Measurements from ENCODE around the gene PDCD7. TPM values are rescaled to one million over a fixed set of nuclear protein-coding genes. Genes with fewer than 3 reads are reported as not detected.

PDCD7 gene
- total RNA-seq, 4 donors from 2014 or later, result 12.1 to 20.8 (median 16.6) TPM

DNA sequence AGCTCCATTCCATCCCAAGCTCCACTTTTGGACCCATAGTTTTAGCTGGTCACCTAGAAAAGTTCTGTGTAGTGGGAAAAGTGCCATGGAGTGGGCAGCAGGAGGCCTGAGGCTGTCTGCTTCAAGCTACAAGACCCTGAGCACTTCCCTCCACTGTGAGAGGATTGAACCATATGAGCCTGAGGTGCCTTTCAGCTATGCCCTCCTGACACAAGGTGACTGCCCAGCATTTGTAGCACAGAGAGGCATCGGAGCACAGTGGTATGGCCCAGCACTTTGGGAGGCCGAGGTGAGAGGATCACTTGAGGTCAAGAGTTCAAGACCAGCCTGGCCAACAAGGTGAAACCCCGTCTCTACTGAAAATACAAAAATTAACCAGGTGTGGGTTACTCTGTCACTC lies 61.0 kb downstream of the PDCD7 start:
- DNase-seq, result no peak
- Histone ChIP-seq H3K36me3 (no peaks in the 10 kb centered on the region), H3K4me1 (peaks cover 5 to 61% (median 18%) of the 10 kb centered on the region in 3 donors), H3K27me3 (peaks cover 0 to 20% (median 0%) of the 10 kb centered on the region in 4 donors), H3K27ac (peak overlapping the region in 3 of 4 donors; percentile 81 to 97 (median 92)), H3K4me3 (no peak overlapping the region), H3K9me3 (no peaks in the 10 kb centered on the region)
- TF ChIP-seq, protein P1, sequence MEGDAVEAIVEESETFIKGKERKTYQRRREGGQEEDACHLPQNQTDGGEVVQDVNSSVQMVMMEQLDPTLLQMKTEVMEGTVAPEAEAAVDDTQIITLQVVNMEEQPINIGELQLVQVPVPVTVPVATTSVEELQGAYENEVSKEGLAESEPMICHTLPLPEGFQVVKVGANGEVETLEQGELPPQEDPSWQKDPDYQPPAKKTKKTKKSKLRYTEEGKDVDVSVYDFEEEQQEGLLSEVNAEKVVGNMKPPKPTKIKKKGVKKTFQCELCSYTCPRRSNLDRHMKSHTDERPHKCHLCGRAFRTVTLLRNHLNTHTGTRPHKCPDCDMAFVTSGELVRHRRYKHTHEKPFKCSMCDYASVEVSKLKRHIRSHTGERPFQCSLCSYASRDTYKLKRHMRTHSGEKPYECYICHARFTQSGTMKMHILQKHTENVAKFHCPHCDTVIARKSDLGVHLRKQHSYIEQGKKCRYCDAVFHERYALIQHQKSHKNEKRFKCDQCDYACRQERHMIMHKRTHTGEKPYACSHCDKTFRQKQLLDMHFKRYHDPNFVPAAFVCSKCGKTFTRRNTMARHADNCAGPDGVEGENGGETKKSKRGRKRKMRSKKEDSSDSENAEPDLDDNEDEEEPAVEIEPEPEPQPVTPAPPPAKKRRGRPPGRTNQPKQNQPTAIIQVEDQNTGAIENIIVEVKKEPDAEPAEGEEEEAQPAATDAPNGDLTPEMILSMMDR (IDR thresholded peaks at IDR 0.05), result no peak
- TF ChIP-seq POLR2A (IDR thresholded peaks at IDR 0.05), result no peak
- intact Hi-C loops (cut with DNase I), result no loop called here
- WGBS, 2 donors, result 83 to 84% methylated on average over 2 to 3 of the region's 3 CpGs

DNA sequence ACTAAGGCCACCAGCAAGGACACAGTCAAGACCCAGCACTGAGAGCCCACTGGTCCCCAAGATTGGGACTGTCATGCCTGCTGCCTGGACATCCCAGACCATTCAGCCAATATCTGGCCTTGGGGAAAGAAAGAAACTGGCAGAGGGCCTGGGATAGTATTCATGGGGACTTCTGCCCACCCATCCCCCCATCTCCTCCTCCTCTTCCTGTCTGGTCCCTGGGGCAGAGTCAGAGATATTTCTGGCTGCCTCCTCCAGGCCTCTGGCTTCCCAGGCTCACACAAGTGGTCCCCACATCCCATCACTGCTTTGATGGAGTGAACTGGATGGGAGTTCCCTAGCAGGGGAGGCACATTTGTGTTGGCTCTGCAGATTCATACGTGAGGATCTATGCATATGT lies 61.6 kb downstream of the PDCD7 start:
- H3K4me3 ChIP-seq, result no peak overlapping the region
- no peaks in the 10 kb centered on the region for H3K9me3 ChIP-seq
- no peak for DNase-seq
- H3K27ac ChIP-seq, result peak overlapping the region; percentile 12 to 97 (median 86)
- intact Hi-C loops (cut with DNase I), result no loop called here
- H3K4me1 ChIP-seq, result peaks cover 6 to 60% (median 18%) of the 10 kb centered on the region in 3 donors
- TF ChIP-seq, protein P1 (IDR thresholded peaks at IDR 0.05), result no peak
- TF ChIP-seq POLR2A (IDR thresholded peaks at IDR 0.05), result no peak
- WGBS, 2 donors, result 86 to 92% methylated on average over 1 of the region's 1 CpG
- peaks cover 0 to 20% (median 0%) of the 10 kb centered on the region in 4 donors for H3K27me3 ChIP-seq
- H3K36me3 ChIP-seq, result no peaks in the 10 kb centered on the region

DNA sequence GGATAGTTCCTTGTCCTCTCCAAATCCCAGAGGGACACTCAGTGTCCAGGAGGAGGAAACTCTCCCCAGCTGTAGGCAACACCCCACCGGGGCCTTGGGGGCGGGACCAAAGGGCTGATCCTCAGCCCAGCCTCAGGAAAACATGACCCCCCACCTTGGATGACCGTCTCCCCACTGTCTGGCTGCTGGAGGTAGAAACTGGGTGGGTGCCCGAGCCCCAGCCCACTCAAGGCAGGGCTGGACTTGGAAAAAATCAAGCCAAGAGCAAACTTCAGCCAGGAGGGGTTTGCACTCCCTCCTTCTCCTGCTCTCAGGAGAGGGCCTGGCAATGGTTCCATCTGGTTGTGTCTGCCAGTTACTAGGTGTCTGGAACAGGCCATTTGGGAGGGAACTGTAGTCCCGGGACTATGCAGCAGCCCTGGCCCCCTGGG lies 62.2 kb downstream of the PDCD7 start:
- Histone ChIP-seq H3K9me3 (no peaks in the 10 kb centered on the region), H3K27ac (peak overlapping the region; percentile 12 to 97 (median 86)), H3K4me3 (no peak overlapping the region), H3K36me3 (no peaks in the 10 kb centered on the region), H3K27me3 (peaks cover 0 to 20% (median 0%) of the 10 kb centered on the region in 4 donors), H3K4me1 (peaks cover 6 to 55% (median 18%) of the 10 kb centered on the region in 3 donors)
- no peak for TF ChIP-seq POLR2A (IDR thresholded peaks at IDR 0.05)
- TF ChIP-seq, protein P1 (IDR thresholded peaks at IDR 0.05), result no peak
- DNase-seq, result no peak
- WGBS, 2 donors, result no CpG with 5 or more reads among the region's 5 CpGs
- intact Hi-C loops (cut with DNase I), result no loop called here

DNA sequence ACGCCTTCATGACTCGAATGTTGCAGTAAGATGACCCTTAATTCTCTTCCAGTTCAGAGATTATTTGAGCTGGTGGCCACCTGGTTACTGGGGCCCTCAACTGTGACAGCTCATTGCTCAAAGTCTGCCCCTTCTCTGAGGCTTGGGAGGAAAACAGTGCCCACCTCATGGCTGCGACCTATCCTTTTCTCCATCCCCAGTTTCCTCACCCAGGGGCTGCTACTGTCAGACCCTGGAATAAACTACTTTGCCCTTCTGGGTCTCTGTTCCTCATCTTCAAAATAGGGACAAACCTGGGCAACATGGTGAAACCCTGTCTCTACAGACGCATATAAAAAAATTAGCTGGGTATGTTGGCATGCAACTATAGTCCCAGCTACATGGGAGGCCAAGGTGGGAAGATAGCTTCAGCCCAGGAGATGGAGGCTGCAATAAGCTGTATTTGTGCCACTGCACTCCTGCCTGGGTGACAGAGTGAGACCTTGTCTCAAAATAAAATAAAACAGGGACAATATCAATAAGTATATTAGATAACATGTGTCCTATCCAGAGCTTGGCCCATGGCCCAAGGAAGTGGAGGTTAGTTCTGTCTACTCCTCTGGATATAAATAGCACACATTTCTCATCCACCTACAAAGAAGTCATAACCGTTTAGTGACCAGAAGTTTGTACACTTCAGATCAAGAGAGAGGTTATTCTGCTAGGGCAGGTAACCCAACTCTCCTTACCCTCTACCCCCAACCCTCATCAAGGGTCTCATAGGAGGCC lies 63.6 kb downstream of the PDCD7 start:
- H3K4me1 ChIP-seq, result peaks cover 6 to 67% (median 18%) of the 10 kb centered on the region in 3 donors
- H3K27ac ChIP-seq, result peak overlapping the region; percentile 42 to 97 (median 86)
- DNase-seq, result no peak

DNA sequence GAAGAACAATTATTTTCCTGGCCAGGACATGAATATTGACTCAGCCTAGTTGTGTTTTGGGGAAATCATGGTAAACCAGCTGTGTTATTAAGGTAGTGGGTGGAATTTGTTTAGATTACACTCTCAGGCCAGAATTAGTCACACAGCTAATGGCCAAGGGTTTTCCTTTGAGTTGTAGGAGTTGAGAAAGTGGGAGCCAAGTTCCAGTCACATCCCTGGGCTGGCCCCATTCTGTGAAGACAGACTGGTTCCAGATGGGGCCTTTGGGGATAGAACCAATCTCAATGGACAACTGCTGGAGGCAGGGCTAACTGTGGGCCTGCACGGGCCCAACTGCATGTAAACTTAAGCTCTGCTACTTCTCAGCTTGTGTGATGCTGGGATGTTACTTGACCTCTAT lies 64.4 kb downstream of the PDCD7 start:
- peaks cover 6 to 75% (median 18%) of the 10 kb centered on the region in 3 donors for H3K4me1 ChIP-seq

More for the DNA sequence above, 63.6 kb downstream of the PDCD7 start:
- Histone ChIP-seq H3K4me3 (no peak overlapping the region), H3K36me3 (no peaks in the 10 kb centered on the region), H3K27me3 (peaks cover 0 to 34% (median 0%) of the 10 kb centered on the region in 4 donors), H3K9me3 (no peaks in the 10 kb centered on the region)
- 66 to 71% methylated on average over 3 to 5 of the region's 5 CpGs for WGBS, 2 donors
- TF ChIP-seq, protein P1 (IDR thresholded peaks at IDR 0.05), result no peak
- TF ChIP-seq POLR2A (IDR thresholded peaks at IDR 0.05), result no peak
- intact Hi-C loops (cut with DNase I), result no loop called here

More for the DNA sequence above, 64.4 kb downstream of the PDCD7 start:
- intact Hi-C loops (cut with DNase I), result no loop called here
- no peak for DNase-seq
- H3K27me3 ChIP-seq, result peaks cover 0 to 36% (median 0%) of the 10 kb centered on the region in 4 donors
- H3K27ac ChIP-seq, result peak overlapping the region; percentile 79 to 97 (median 86)
- no peak overlapping the region for H3K4me3 ChIP-seq
- H3K36me3 ChIP-seq, result no peaks in the 10 kb centered on the region
- WGBS, 2 donors, result 100% methylated on average over 1 of the region's 1 CpG; no CpG with 5 or more reads in 1 of the 2 donors
- H3K9me3 ChIP-seq, result no peaks in the 10 kb centered on the region
- TF ChIP-seq, protein P1 (IDR thresholded peaks at IDR 0.05), result no peak
- no peak for TF ChIP-seq POLR2A (IDR thresholded peaks at IDR 0.05)
